C4-2B (cell line): ENCODE measurements around the gene LHFPL5.

Source experiments
- CTCF ChIP-seq: fragments of 450-650 bp; conservative IDR thresholded peaks from 2 replicates; pipeline ENCODE4 v1.5.1; 2017; ENCODE audit warnings: mild to moderate bottlenecking
- ZFX ChIP-seq: fragments of 450-650 bp; IDR thresholded peaks from 2 replicates; pipeline ENCODE4 v1.6.1; 2017

GRCh38 chr6:35782424-35782823, 22.7 kb upstream of the LHFPL5 start:
- TF ChIP-seq CTCF, result no peak
- TF ChIP-seq ZFX, result no peak
